MCF 10A (cell line): ENCODE measurements around the gene AGMAT. TPM values are rescaled to one million over a fixed set of nuclear protein-coding genes. Genes with fewer than 3 reads are reported as not detected.

ENCODE experiments used
- BruUV-seq: library from RNA; stranded (reverse); fragments of 400-500 nt; replicated peaks from 2 replicates; lab custom pipeline; 2021; lab: Mats Ljungman, UMichigan
- CTCF ChIA-PET: fragments of 300-600 bp; sonication (Branson Sonifier 250); formaldehyde crosslinking; extraction: SDS; loops from one replicate; lab custom pipeline; 2021; ENCODE audit warnings: antibody characterized with exemption, inconsistent platforms; lab: Yijun Ruan, JAX
- POLR2A ChIA-PET: fragments of 300-600, 350-650 bp; sonication (Branson Sonifier 250); formaldehyde crosslinking; extraction: SDS; loops from one replicate; lab custom pipeline; 2020; ENCODE audit warnings: antibody characterized with exemption, inconsistent platforms; lab: Yijun Ruan, JAX
- DNase-seq: peaks from one replicate; pipeline ENCODE4 v3.0.0-alpha.2; 2018; ENCODE audit not compliant: unreplicated experiment
- H3K27ac Mint-ChIP-seq: one replicate; pipeline ENCODE4 v1.8.0; 2022; ENCODE audit warnings: mild to moderate bottlenecking, low read depth, mixed read lengths; ENCODE audit not compliant: unreplicated experiment
- H3K27me3 Mint-ChIP-seq: one replicate; pipeline ENCODE4 v1.8.0; 2022; ENCODE audit warnings: mixed read lengths; ENCODE audit not compliant: insufficient read depth, unreplicated experiment
- H3K36me3 Mint-ChIP-seq: one replicate; pipeline ENCODE4 v1.8.0; 2022; ENCODE audit warnings: mild to moderate bottlenecking, moderate library complexity, mixed read lengths; ENCODE audit not compliant: insufficient read depth, unreplicated experiment
- H3K4me1 Mint-ChIP-seq: one replicate; pipeline ENCODE4 v1.8.0; 2022; ENCODE audit warnings: mixed read lengths; ENCODE audit not compliant: insufficient read depth, unreplicated experiment
- H3K4me3 Mint-ChIP-seq: one replicate; pipeline ENCODE4 v1.8.0; 2022; ENCODE audit warnings: mild to moderate bottlenecking, moderate library complexity, mixed read lengths; ENCODE audit not compliant: unreplicated experiment
- H3K9me3 Mint-ChIP-seq: one replicate; pipeline ENCODE4 v1.8.0; 2022; ENCODE audit warnings: mixed read lengths; ENCODE audit not compliant: unreplicated experiment
- CTCF ChIP-seq: fragments of 200-600 bp; IDR thresholded peaks from one replicate; pipeline ENCODE4 v1.8.0; 2022; ENCODE audit warnings: antibody characterized with exemption, mild to moderate bottlenecking; ENCODE audit not compliant: unreplicated experiment
- intact Hi-C: fragments of 100-400 bp; cut with micrococcal nuclease; formaldehyde crosslinking; loops from 2 replicates; pipeline ENCODE4 v1.14.1; 2022
- total RNA-seq: library from RNA; stranded (reverse); gene quantifications from 2 replicates; pipeline ENCODE4 v1.2.3, GENCODE V29; 2022

The AGMAT gene
- total RNA-seq, 1 experiment from 2014 or later = not detected

- CTCF ChIA-PET = no interaction called here
- Mint-ChIP-seq H3K36me3 (peaks cover 30% of the 10 kb centered on the region), H3K4me1 (peaks cover 34% of the 10 kb centered on the region), H3K4me3 (no peak overlapping the region), H3K27me3 (no peaks in the 10 kb centered on the region), H3K27ac (no peak overlapping the region), H3K9me3 (no peaks in the 10 kb centered on the region)
- POLR2A ChIA-PET = interaction anchor here (0.6 to 0.7 kb wide), 3 partner anchors 15 to 472 kb away, joined by 3 to 4 read pairs (median 3); no protein-coding TSS in a partner anchor
- BruUV-seq = no TSS peak
- DNase-seq = no peak
- intact Hi-C loops = no loop called here
- TF ChIP-seq CTCF = no peak
Observed at GRCh38 chr1:15624133-15624714, 39.4 kb upstream of the AGMAT start.

GRCh38 chr1:15623435-15623834 lies 38.6 kb upstream of the AGMAT start:
- ChIA-PET POLR2A (interaction anchor here (0.5 to 1.7 kb wide), 2 partner anchors 16 to 20 kb away, joined by 3 to 4 read pairs; no protein-coding TSS in a partner anchor), CTCF (interaction anchor here (0.6 kb wide), 1 partner anchor 531 kb away, joined by 3 read pairs; no protein-coding TSS in a partner anchor)
- Mint-ChIP-seq H3K9me3 (no peaks in the 10 kb centered on the region), H3K27me3 (no peaks in the 10 kb centered on the region), H3K4me1 (peaks cover 34% of the 10 kb centered on the region), H3K36me3 (peaks cover 30% of the 10 kb centered on the region), H3K4me3 (no peak overlapping the region), H3K27ac (no peak overlapping the region)
- intact Hi-C loops = no loop called here
- TF ChIP-seq CTCF = no peak
- BruUV-seq = no TSS peak
- DNase-seq = no peak

GRCh38 chr1:15622712-15623373 lies 38.0 kb upstream of the AGMAT start:
- H3K36me3 Mint-ChIP-seq = peaks cover 30% of the 10 kb centered on the region
- ChIA-PET POLR2A (interaction anchor here (0.5 to 1.7 kb wide), 4 partner anchors 16 to 97 kb away, joined by 3 to 4 read pairs (median 4); no protein-coding TSS in a partner anchor), CTCF (interaction anchor here (0.6 to 1.2 kb wide), 2 partner anchors 81 to 532 kb away, joined by 3 read pairs; no protein-coding TSS in a partner anchor)
- intact Hi-C loops = no loop called here
- peaks cover 34% of the 10 kb centered on the region for H3K4me1 Mint-ChIP-seq
- H3K4me3 Mint-ChIP-seq = no peak overlapping the region
- no peaks in the 10 kb centered on the region for H3K9me3 Mint-ChIP-seq
- no peak for DNase-seq
- BruUV-seq = no TSS peak
- no peak overlapping the region for H3K27ac Mint-ChIP-seq
- no peaks in the 10 kb centered on the region for H3K27me3 Mint-ChIP-seq
- no peak for TF ChIP-seq CTCF

GRCh38 chr1:15621975-15622374 lies 37.1 kb upstream of the AGMAT start:
- no peak for DNase-seq
- Mint-ChIP-seq H3K36me3 (peaks cover 30% of the 10 kb centered on the region), H3K27ac (no peak overlapping the region), H3K9me3 (no peaks in the 10 kb centered on the region), H3K27me3 (no peaks in the 10 kb centered on the region), H3K4me1 (peaks cover 34% of the 10 kb centered on the region), H3K4me3 (no peak overlapping the region)
- intact Hi-C loops = no loop called here
- no TSS peak for BruUV-seq
- TF ChIP-seq CTCF = no peak
- ChIA-PET CTCF (interaction anchor here (1.2 kb wide), 1 partner anchor 82 kb away, joined by 3 read pairs; no protein-coding TSS in a partner anchor), POLR2A (interaction anchor here (1.0 to 1.7 kb wide), 4 partner anchors 19 to 96 kb away, joined by 3 to 4 read pairs (median 4); no protein-coding TSS in a partner anchor)
